HG03460 (cell line): ENCODE data around the gene MISP.
"Not testable (repeated sequence)": the region's sequence is repeated elsewhere in the genome, so short reads cannot be mapped to it uniquely, and the experiment has no call there.

Experiments
- ATAC-seq: cut with Tn5 transposase; IDR thresholded peaks from one replicate; pipeline ENCODE4 v1.9.1; 2021; ENCODE audit not compliant: unreplicated experiment

Gene MISP, protein sequence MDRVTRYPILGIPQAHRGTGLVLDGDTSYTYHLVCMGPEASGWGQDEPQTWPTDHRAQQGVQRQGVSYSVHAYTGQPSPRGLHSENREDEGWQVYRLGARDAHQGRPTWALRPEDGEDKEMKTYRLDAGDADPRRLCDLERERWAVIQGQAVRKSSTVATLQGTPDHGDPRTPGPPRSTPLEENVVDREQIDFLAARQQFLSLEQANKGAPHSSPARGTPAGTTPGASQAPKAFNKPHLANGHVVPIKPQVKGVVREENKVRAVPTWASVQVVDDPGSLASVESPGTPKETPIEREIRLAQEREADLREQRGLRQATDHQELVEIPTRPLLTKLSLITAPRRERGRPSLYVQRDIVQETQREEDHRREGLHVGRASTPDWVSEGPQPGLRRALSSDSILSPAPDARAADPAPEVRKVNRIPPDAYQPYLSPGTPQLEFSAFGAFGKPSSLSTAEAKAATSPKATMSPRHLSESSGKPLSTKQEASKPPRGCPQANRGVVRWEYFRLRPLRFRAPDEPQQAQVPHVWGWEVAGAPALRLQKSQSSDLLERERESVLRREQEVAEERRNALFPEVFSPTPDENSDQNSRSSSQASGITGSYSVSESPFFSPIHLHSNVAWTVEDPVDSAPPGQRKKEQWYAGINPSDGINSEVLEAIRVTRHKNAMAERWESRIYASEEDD

DNA sequence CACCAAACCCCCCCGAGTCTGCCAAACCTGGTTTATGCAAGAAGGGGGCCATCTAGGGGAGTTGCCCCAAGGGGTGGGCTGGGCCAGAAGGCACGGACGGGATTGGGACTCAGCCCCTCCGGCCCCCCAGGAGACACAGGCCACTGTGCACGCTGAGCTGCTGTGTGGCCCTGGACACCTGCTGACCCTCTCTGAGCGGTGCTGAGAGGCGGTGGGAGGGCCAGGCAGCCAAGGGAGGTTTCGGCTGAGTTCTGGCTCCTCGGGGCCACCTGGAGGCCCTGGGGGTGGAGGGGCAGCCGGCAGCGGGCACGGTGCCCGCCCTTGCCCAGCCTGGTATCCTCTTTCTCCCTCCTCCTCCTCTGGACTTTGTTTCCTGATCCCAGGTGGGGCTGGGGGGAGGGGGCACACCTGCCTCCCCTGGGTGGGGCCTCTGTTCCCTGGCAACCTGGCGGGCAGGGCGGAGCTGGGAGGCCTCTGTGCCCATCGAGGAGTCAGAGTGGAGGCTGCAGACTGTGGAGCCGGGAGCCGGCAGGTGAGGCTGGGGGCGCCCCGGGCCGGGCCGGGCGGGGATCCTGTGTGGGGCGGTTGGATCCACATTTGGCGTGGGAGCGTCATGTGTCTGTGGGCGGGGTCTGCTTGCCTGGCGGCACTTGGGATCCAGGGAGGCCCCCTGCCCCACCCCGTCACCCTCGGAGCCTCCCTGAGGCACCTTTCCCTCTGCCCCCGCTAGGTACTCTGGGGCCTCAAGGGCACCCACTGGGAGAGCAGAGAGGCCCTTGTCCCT is at the start of gene MISP:
Gene MISP, plus strand, starts transcription at position 473 of the 784 bp plus-strand sequence. CDS start 5,835 bp downstream, outside the sequence.
- ATAC-seq: no peak

DNA sequence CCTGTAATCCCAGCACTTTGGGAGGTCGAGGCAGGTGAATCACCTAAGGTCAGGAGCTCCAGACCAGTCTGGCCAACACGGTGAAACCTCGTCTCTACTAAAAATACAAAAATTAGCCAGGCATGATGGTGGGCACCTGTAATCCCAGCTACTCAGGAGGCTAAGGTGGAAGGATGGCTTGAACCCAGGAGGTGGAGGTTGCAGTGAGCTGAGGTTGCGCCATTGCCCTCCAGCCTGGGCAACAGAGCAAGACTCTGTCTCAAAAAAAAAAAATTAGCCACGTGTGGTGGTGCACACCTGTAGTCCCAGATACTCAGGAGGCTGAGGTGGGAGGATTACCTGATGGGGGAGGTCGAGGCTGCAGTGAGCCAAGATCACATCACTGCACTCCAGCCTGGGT is 48.1 kb upstream of the MISP start:
- ATAC-seq: not testable (repeated sequence)

DNA sequence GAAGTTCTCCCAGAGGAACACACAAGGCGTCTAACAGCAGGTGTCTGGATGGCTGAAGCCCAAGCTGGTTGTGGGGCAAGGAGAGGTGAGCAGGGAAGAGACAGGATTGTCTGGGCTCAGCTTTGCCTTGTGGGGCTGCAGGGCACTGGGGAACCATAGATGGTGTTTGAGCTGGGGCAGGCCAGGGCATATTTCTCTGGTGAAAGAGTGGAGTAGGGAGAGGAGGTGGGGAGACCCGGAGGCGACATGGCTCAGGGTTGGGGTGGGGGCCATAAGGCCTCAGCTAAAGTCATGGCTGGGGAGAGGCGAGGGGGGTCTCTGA is 47.6 kb upstream of the MISP start:
- ATAC-seq: no peak

DNA sequence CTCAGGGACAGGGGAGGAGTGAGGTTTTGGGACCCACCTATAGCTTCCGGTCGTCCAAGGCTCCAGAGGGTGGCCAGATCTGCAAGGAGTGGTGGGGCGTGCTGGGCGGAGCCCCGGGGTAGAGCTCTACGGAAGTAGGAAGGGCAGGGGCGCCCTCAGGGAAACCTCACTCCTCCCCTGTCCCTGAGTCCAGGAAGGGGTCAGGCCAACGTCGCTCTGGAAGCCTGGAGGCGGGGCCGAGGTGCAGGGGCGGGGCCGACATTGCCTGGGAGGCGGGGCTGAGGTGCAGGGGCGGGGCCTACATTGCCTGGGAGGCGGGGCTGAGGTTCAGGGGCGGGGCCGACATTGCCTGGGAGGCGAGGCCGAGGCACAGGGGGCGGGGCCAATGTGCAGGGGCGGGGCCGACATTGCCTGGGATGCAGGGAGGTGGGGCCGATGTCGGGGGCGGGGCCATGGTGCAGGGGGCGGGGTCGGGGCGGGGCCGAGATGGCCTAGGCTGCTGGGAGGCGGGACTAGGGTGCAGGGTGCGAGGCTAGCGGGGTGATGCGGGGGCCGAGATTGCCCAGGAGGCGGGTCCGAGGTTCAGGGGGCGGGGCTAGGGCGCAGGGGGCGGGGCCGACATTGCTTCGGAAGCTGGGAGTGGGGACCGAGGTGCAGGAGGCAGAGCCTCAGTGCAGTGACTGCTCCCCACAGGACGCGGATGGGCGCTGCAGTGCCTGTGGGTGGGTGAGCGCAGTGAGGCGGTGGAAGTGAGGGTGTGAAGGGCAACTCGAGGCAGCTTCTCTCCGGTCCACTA is 47.1 kb upstream of the MISP start:
- ATAC-seq: no peak

DNA sequence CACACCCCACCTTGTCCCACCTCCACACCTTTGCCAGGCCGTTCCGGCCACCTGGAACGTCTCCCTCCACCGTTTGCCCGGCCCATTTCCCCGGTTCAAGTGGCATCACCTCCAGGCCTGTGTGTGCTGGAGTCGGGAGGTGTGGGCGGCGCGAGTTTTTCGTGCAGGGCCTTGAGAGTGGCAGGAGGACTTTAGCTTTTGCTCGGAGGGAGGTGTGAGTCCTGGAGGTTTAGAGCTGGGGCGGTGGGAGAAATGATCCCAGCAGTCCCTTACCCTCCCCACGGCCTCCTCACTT is 46.5 kb upstream of the MISP start:
- no peak for ATAC-seq

DNA sequence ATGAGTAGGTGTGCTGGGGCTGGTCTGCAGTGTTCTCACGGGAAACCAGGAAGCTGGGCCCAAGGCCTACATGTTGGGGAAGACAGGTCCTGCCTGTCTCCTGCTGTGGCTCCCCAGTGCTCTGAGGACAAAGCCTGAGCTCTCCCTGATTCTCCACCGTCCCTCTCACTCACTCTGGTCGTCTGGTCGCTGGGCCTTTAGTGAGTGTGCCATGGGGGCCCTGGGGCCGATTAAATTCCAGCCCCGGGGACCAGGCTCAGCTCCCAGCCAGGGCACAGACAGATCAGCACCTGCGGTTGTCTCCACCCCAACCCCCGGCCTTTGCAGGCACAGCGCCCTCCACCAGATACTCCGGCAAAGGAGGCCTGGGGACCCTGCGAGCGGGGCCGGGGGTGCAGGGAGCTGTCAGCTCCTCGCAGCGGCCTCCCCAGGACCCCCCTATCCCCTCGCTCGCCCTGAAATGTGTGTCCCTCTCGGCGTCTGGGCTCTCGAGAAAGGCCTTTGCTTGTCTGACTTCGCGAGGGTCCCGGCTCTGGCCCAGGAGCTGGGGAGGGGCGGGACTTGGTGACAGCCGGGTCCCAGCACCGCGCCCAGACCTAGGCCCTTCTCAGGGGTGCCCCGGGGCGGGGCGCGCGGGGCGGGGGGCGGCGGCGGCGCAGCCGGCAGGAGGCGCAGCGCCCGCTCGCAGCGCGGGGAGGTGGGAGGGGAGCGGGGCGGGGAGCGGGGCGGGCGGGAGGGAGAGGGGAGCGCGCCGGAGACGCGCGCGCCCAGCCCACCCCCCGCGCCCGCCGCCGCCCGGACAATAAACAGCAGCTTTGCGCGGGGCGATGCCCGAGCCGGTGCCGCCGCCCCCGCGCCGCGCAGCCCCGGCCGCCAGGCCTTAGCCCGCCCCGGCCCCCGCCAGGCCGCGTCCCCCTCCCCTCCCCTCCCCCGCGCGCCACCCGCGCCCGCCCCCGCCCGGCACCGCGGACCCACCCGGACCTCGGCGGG is 42.5 kb upstream of the MISP start, which contains the start of gene PALM:
Gene PALM, plus strand, starts transcription at position 782 of the 990 bp plus-strand sequence. CDS start 212 bp downstream, outside the sequence.
- ATAC-seq: no peak

DNA sequence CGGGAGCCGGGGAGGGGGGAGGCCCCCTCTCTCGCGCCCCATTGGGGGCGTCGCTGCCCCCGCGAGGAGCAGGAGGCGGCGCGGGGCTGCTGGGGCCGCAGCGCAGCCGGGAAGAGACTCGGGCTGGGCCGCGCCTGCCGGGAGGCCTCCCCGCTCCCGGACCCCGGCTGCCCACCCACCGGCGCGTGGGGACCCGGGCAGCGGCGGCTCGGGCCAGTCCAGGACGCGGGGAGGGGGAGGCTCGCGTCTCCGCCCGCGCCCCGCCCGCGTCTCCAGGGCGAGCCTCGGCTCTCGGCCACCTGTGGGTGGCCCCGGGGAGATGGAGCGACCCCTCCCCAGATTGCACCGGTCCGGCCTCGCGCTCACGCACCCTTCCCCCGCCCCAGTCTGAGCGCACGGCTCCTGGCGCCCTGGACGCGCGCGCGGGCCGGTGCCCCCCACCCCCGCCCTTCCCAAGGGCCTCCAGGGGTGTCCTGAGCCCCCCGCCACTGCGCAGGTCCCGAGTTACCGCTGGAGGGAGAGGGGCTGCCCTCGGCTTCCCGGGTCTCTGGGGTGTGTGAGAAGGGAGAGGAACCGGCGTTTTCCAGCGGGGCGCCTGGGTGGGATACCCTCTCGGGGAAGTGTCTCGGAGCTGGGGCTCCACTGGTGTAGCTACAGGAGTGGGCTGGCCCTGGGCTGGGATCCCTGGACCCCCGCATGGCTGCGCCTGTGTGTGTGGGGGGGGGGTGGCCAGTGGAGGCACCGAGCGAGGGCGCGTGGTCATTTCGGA is 41.5 kb upstream of the MISP start:
- ATAC-seq: no peak

DNA sequence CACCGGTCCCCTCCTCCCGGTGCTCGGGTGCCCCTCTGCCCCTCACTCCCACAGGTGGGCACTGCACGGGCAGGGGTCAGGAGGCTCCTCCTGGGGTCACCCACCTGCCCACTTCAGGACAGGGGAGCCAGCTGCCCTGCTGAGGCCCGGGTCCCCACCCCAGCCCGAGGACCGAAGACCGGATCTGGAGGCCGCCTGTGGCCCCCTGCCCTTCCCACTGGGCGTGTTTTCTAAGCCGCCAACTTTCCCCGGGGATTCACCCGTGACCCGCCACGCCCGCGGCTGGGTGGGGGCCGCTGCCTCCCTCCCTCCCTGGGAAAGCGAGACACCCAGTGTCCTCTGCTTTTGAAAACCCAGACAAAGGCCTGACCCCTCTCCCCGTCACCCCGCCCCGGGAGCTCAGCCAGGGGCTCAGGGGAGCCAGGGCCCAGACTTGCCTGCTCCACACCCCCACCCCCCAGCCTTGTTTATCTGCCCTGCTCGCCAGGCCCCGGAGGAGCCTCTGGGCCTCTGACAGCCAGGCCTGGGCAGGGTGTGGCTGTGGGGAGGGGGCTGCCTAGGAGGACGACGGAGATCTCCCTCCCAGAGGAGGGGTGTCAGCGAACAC is 40.8 kb upstream of the MISP start:
- ATAC-seq: no peak

DNA sequence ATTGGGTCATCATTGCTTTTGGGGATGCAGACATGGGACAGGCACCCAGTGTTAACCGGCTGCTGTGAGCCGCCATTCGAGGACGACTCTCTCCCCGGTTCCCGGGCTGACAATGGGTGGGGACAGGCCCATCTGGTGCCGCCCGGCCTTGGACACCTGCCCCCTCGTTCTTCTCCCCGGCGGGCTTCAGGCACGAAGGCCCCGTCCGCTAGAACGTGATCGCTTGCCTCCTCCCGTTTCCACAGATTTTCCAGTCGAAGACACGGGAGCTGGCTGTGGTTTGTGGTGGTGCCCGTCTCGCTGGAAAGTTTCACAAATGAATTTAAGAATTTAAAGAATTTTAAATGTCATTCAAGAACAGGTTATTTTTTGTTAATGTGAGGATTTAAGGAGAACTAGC is 40.1 kb upstream of the MISP start:
- no peak for ATAC-seq

DNA sequence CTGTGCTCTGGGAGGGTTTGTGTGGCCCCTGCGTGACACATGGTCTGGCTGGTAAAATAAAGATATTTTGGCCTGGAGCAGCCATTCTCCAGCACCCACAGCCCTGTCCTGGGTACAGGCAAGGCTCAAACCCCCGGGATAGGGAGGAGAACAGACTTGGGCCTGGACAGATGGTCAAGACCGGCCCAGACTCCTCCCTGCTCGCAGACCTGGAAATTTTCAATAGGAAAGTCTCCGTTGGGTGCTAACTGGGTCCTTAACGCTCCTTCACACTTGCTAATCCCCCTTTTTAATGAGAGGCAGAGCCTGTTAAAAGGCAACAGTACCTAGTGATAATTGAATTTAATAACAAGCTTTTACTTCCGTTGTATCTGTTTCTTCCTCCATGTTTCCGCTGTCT is 39.7 kb upstream of the MISP start:
- ATAC-seq: no peak

DNA sequence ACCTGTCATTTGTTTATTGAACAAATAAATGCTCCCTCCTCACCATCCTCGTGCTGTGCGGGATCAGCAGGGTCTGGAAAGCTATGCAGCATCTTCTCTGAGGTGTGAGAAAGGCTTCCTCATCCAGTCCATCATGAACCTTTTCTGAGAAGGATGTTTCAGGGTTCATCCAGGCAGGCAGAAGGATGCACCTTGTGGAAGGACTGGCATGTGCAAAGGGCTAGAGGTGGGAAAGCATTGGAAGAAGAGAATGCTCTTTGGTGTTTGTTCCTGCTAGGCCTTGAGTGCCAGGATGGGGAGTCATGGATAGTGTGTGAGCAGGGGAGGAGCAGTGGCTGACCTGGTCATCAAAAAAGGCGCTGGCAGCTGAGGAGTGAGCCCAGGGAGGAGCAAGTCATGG is 35.6 kb upstream of the MISP start:
- ATAC-seq: no peak

DNA sequence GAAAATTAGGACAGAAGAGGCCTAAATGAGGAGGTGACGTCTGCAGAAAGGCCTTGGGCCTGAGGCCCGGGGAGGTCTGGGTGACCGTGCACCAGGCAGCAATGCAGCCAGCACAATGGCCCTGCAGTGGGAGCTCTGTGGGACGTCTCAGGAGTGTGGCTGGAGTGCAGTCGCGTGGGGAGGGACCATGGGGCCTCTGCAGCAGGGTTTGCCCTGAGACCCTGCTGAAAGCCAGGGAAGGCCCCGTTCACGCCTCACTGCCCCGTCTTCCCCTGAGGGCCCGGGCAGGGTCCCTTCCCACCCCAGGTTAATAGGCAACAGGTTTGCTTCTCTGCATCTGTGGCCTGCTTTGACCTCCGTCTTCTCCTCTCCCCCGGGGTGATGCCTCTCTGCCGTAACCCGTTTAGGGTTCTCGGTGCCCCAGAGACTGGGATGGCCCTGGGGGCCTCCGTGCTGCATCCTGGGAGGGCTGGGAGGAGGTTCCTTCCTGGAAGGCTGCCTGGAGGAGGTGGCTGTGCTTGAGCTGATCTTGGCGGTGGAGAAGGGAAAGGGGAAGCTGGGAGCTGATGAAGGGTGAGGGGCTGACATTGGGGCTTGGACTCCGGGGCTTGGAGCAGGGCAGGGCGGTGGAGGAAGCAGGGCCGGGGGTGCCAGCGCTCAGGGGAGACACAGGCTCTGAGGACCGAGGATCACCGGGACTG is 32.5 kb upstream of the MISP start:
- ATAC-seq: no peak

DNA sequence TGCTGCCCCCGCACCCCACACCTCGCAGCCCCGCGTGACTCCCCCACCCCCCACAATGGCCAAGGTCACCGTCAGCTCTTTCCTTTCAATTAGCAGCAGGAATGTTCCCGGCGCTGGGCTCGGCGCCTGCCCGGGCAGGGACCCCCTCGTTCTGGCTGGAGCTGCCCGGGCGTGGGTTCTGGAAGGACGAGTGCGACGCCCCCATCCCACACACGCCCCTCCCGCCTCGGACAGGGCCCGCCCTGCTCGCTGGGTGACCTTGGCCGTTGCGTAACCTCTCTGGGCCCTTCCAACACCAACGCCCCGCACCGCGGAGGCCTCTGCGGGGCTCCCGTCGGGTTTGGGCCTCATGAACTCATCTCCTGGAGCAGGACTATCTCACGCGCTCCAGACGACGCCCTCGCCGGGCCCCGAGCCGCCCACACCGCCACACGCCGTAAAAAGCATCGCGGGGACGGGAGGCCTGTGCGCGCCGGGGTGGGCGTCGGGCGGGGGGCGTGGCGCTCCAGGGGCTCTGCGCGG is 31.9 kb upstream of the MISP start:
- ATAC-seq: no peak

DNA sequence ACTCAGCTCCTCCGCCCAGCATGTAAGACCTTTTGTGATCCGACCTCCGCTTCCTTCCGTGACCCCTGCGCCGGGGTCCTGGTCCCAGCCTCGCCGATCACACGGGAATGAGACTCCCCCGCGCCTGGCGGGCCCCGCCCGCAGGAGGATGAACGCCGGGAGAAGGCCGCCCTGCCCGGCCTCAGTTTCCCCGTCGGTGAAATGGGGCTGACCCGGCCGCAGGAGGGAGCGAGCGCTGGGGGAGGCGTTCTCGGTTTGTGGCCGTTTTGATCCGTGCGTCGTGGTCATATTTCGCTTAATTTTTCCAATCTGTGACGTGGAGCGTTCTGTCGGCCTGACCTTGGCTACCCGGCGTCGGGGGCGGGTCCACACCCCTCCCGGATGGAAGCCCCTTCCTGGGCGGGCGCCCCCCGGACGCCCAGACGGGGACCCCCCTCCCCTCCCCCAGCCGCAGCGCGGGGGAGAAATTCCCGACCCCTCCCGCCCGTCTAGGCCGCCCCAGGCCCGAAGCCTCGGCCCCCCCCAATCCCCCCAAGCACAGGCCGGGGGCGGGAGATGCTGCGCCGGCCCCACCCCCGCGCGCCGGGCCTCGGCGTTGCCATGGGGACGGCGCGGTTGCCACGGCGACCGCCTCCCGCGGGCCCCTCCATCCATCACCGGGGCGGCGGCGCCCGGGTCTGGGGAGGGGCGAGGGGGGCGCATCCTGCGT is 31.1 kb upstream of the MISP start:
- ATAC-seq: no peak

DNA sequence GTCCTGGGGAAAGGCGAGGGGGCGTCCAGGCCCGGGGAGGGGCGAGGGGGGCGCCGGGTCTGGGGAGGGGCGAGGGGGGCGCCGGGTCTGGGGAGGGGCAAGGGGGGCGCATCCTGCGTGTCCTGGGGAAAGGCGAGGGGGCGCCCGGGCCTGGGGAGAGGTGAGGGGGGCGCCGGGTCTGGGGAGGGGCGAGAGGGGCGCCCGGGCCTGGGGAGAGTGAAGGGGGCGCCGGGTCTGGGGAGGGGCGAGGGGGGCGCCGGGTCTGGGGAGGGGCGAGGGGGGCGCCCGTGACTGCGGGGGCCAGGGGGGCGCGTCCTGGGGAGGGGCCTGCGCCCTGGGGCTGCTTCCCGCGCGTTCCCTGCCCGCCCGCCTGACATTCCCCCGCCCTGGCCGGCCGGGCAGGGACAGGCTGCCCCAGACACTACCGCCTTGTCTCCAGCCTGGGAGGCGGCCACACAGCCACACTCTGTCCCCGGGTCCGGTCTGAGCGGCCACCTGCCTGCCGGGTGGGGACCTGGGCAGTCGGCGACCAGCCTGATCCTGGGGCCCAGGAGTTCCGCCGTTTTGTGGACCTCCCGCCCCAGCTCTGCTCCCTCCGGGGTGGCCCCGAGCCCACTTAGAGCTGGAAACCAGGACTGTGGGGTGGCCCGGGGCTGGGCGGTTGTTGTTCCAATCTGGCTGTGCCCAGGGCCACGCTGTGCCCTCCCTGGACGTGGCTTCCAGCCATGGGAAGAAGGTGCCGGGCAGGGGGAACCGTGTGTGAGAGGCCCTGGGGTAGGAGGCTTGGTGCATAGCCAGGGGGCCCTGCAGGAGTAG is 30.4 kb upstream of the MISP start:
- ATAC-seq: no peak

DNA sequence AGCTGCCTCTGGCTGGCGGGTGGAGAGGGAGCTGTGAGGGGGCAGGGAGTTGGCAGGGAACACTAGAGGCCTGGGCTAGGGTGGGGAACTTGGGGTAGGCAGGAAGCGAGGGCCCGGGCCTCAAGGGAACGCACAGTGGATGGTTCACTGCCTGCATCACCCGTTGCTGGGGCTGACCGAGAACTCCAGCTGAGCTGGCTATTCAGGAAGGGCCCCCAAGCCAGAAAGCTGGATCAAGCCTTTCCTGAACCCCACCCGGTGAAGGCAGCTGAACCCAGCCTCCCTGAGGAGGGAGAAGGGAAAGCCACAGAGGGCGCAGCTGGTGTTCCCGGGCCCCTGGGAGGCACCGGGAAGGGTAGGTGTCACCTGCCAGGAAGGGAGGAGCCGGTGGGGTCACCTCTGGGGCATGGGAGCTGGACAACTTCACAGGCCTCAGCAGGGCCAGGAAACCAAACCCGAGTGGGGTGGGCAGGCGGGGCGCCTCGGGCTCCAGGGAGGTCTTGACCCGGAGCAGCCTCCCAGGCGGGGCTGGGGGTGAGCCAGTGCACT is 28.3 kb upstream of the MISP start:
- ATAC-seq: no peak
